Measurements from ENCODE around the gene TMEM164. TPM values are rescaled to one million over a fixed set of nuclear protein-coding genes. Genes with fewer than 3 reads are reported as not detected.

Gene TMEM164
- total RNA-seq, 1 donor from 2014 or later: 48.3 TPM

DNA sequence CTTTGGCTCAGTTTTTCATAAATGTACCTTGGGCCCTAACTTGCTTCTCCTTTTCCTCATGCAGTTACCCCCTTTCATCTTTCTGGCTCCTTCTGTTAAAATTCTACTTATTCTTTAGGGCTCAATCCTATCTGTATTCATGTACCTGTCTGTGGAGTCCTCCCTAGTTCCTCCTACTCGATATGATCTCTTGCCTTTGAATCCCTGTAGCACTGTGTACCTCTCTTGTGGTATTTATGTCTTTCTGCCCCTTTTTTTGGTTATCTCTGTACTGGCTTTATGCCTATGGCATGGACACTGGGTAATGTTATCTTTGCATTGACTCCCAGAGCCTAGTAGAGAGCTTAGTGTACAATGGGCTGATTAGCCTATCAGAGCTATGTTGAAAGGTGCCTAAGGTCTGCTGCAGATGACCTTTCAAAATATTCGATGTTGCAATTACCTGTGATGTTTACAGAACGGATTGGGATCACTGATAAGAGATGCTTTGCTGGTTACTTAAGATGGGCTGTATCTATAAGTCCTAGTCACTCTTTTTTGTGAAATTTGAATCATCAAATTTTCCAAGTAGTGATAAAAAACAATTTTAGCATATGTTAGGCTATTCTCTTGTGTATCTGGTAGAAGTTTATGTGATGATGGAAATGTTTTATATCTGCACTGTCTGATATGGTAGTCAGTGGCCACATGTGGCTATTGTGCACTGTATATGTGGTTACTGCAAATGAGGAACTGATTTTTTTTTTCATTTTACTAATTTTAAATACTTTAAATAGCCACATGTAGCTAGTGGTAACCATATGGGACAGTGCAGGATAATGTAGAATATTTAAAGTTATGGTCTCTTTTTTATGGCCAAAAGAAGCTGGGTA, 33.5 kb downstream of the TMEM164 start:
- TF ChIP-seq, protein P1, sequence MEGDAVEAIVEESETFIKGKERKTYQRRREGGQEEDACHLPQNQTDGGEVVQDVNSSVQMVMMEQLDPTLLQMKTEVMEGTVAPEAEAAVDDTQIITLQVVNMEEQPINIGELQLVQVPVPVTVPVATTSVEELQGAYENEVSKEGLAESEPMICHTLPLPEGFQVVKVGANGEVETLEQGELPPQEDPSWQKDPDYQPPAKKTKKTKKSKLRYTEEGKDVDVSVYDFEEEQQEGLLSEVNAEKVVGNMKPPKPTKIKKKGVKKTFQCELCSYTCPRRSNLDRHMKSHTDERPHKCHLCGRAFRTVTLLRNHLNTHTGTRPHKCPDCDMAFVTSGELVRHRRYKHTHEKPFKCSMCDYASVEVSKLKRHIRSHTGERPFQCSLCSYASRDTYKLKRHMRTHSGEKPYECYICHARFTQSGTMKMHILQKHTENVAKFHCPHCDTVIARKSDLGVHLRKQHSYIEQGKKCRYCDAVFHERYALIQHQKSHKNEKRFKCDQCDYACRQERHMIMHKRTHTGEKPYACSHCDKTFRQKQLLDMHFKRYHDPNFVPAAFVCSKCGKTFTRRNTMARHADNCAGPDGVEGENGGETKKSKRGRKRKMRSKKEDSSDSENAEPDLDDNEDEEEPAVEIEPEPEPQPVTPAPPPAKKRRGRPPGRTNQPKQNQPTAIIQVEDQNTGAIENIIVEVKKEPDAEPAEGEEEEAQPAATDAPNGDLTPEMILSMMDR (IDR thresholded peaks at IDR 0.05; ENCODE audit: borderline replicate concordance): no peak
- Histone ChIP-seq H3K4me1 (peaks cover 28% of the 10 kb centered on the region), H3K27me3 (ENCODE audit: low read depth) (no peaks in the 10 kb centered on the region), H3K36me3 (no peaks in the 10 kb centered on the region), H3K4me3 (no peak overlapping the region), H3K27ac (replicated peaks) (peak overlapping the region; percentile 36), H3K9me3 (replicated peaks) (no peaks in the 10 kb centered on the region)
- DNase-seq: no peak
- intact Hi-C loops (cut with micrococcal nuclease): no loop called here

DNA sequence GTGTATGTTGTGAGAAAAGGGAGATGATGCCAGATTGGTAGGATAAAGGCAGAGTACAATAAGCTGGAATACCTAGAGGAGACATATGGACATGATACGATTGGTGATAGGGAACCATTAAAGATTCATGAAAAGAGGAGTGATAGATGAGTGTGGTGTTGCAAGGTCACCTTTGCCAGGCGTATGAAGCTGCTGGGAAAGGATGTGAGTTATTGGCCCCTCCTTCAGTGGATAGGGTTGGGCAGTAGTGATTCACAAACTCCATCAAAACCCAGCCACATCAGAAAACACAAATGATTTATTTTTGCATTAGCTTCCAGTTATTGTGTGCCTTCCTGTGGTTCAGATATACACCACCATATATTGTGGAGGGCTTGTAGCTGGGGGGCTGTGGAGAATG, 34.3 kb downstream of the TMEM164 start:
- Histone ChIP-seq H3K4me1 (peaks cover 23% of the 10 kb centered on the region), H3K4me3 (no peak overlapping the region), H3K27ac (replicated peaks) (peak overlapping the region; percentile 36), H3K27me3 (ENCODE audit: low read depth) (no peaks in the 10 kb centered on the region), H3K36me3 (no peaks in the 10 kb centered on the region), H3K9me3 (replicated peaks) (no peaks in the 10 kb centered on the region)
- intact Hi-C loops (cut with micrococcal nuclease): no loop called here
- TF ChIP-seq, protein P1 (IDR thresholded peaks at IDR 0.05; ENCODE audit: borderline replicate concordance): no peak
- no peak for DNase-seq

- DNase-seq: no peak
- H3K4me1 ChIP-seq: peaks cover 30% of the 10 kb centered on the region
- H3K4me3 ChIP-seq: no peak overlapping the region
- H3K27ac ChIP-seq (replicated peaks): peak overlapping the region; percentile 5
- intact Hi-C loops (cut with micrococcal nuclease): no loop called here
- TF ChIP-seq, protein P1 (IDR thresholded peaks at IDR 0.05; ENCODE audit: borderline replicate concordance): no peak
- no peaks in the 10 kb centered on the region for H3K27me3 ChIP-seq (ENCODE audit: low read depth)
- H3K9me3 ChIP-seq (replicated peaks): no peaks in the 10 kb centered on the region
- H3K36me3 ChIP-seq: no peaks in the 10 kb centered on the region
These were observed 36.0 kb downstream of the TMEM164 start for GRCh38 chrX:110038900-110039299.

GRCh38 chrX:110041980-110042379, 39.1 kb downstream of the TMEM164 start:
- Histone ChIP-seq H3K9me3 (replicated peaks) (no peaks in the 10 kb centered on the region), H3K27ac (replicated peaks) (peak overlapping the region; percentile 79), H3K4me1 (peaks cover 43% of the 10 kb centered on the region), H3K27me3 (ENCODE audit: low read depth) (no peaks in the 10 kb centered on the region), H3K4me3 (no peak overlapping the region), H3K36me3 (no peaks in the 10 kb centered on the region)
- intact Hi-C loops (cut with micrococcal nuclease): no loop called here
- DNase-seq: no peak
- TF ChIP-seq, protein P1 (IDR thresholded peaks at IDR 0.05; ENCODE audit: borderline replicate concordance): no peak

DNA sequence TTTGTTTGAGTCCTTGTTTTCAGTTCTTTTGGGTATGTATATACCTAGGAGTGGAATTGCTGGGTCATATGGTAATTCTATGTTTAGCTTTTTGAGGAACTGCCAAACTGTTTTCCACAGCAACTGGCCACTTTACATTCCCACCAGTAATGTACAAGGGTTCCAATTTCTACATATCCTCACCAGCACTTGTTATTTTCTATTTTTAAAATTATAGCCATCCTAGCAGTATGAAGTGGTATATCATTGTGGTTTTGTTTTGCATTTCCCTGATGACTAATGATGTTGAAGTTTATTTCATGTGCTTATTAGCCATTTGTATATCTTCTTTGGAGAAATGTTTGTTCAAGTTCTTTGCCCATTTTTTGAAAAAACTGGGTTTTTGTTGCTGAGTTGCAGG, 39.6 kb downstream of the TMEM164 start:
- Histone ChIP-seq H3K4me3 (no peak overlapping the region), H3K4me1 (peaks cover 40% of the 10 kb centered on the region), H3K27me3 (ENCODE audit: low read depth) (no peaks in the 10 kb centered on the region), H3K27ac (replicated peaks) (peak overlapping the region; percentile 79), H3K36me3 (no peaks in the 10 kb centered on the region), H3K9me3 (replicated peaks) (no peaks in the 10 kb centered on the region)
- intact Hi-C loops (cut with micrococcal nuclease): no loop called here
- DNase-seq: no peak
- TF ChIP-seq, protein P1 (IDR thresholded peaks at IDR 0.05; ENCODE audit: borderline replicate concordance): no peak

Data from left ventricle myocardium inferior (tissue), 1 donor.